WTC11 (cell line): ENCODE results near the gene VGF. TPM values are rescaled to one million over a fixed set of nuclear protein-coding genes. Genes with fewer than 3 reads are reported as not detected.

Experiments used
- ATAC-seq: fragments of 200-7000 bp; cut with Tn5 transposase; 2 replicates; pipeline ENCODE4 v1.10.0; 2021; ENCODE audit warnings: mild to moderate bottlenecking, moderate library complexity
- CTCF ChIA-PET: fragments of 300-600 bp; sonication (Branson Sonifier 250); formaldehyde crosslinking; loops from one replicate; lab custom pipeline; 2021; ENCODE audit warnings: antibody characterized with exemption; lab: Charles Lee
- POLR2A ChIA-PET: fragments of 350-600 bp; sonication (Branson Sonifier 250); formaldehyde crosslinking; loops from one replicate; lab custom pipeline; 2021; ENCODE audit warnings: antibody characterized with exemption; lab: Charles Lee
- DNase-seq: peaks from one replicate; pipeline ENCODE4 v3.0.0; 2021; ENCODE audit warnings: low spot score
- H3K27ac Mint-ChIP-seq: 2 replicates; pipeline ENCODE4 v1.8.0; 2021; ENCODE audit warnings: mixed read lengths
- H3K27me3 Mint-ChIP-seq: 2 replicates; pipeline ENCODE4 v1.8.0; 2021; ENCODE audit warnings: low read depth, mild to moderate bottlenecking, moderate library complexity, mixed read lengths
- H3K36me3 Mint-ChIP-seq: 2 replicates; pipeline ENCODE4 v1.8.0; 2021; ENCODE audit warnings: mixed read lengths
- H3K4me1 Mint-ChIP-seq: 2 replicates; pipeline ENCODE4 v1.8.0; 2022; ENCODE audit warnings: mixed read lengths
- H3K4me3 Mint-ChIP-seq: 2 replicates; pipeline ENCODE4 v1.8.0; 2021; ENCODE audit warnings: mild to moderate bottlenecking, moderate library complexity, mixed read lengths
- H3K9me3 Mint-ChIP-seq: 2 replicates; pipeline ENCODE4 v1.8.0; 2021; ENCODE audit warnings: mixed read lengths
- ATF2 ChIP-seq: sonication (generic); formaldehyde crosslinking; IDR thresholded peaks from 2 replicates; pipeline ENCODE4 v1.8.1; 2022; ENCODE audit warnings: low read depth, missing genetic modification reagents, borderline replicate concordance
- CBFB ChIP-seq: sonication (generic); formaldehyde crosslinking; IDR thresholded peaks from 2 replicates; pipeline ENCODE4 v1.8.1; 2022; ENCODE audit warnings: mild to moderate bottlenecking, low read depth, missing genetic modification reagents
- CREM ChIP-seq: sonication (generic); formaldehyde crosslinking; IDR thresholded peaks from 2 replicates; pipeline ENCODE4 v1.8.1; 2022; ENCODE audit warnings: mild to moderate bottlenecking, missing genetic modification reagents, moderate library complexity
- ELF4 ChIP-seq: sonication (generic); formaldehyde crosslinking; IDR thresholded peaks from 2 replicates; pipeline ENCODE4 v1.8.1; 2022; ENCODE audit warnings: low read depth, mild to moderate bottlenecking, moderate library complexity, missing genetic modification reagents
- GRHL2 ChIP-seq: fragments of 250-450 bp; sonication (Bioruptor Pico); IDR thresholded peaks from 2 replicates; pipeline ENCODE4 v1.8.0; 2022; ENCODE audit warnings: mild to moderate bottlenecking, moderate library complexity; ENCODE audit not compliant: insufficient replicate concordance, severe bottlenecking
- GTF2I ChIP-seq: fragments of 250-450 bp; sonication (Bioruptor Pico); conservative IDR thresholded peaks from 2 replicates; pipeline ENCODE4 v1.4.0; 2021; ENCODE audit warnings: mild to moderate bottlenecking
- HMGA2 ChIP-seq: fragments of 250-450 bp; sonication (Bioruptor Pico); IDR thresholded peaks from 2 replicates; pipeline ENCODE4 v1.4.0; 2021; ENCODE audit warnings: mild to moderate bottlenecking, moderate library complexity
- JUN ChIP-seq: sonication (generic); formaldehyde crosslinking; IDR thresholded peaks from 2 replicates; pipeline ENCODE4 v1.8.0; 2023; ENCODE audit warnings: mild to moderate bottlenecking, missing genetic modification reagents
- NR3C1 ChIP-seq: sonication (generic); formaldehyde crosslinking; conservative IDR thresholded peaks from 2 replicates; pipeline ENCODE4 v1.8.1; 2023; ENCODE audit warnings: low read depth, mild to moderate bottlenecking, missing genetic modification reagents
- SMAD3 ChIP-seq: sonication (generic); formaldehyde crosslinking; IDR thresholded peaks from 2 replicates; pipeline ENCODE4 v1.8.0; 2022; ENCODE audit warnings: missing genetic modification reagents, mild to moderate bottlenecking, borderline replicate concordance
- TEAD1 ChIP-seq: sonication (generic); formaldehyde crosslinking; IDR thresholded peaks from 2 replicates; pipeline ENCODE4 v1.8.0; 2022; ENCODE audit warnings: mild to moderate bottlenecking, missing genetic modification reagents
- TEAD4 ChIP-seq: sonication (generic); formaldehyde crosslinking; IDR thresholded peaks from 2 replicates; pipeline ENCODE4 v1.8.0; 2022; ENCODE audit warnings: mild to moderate bottlenecking, missing genetic modification reagents
- ZBTB21 ChIP-seq: sonication (generic); formaldehyde crosslinking; IDR thresholded peaks from 2 replicates; pipeline ENCODE4 v1.8.1; 2023; ENCODE audit warnings: mild to moderate bottlenecking, missing genetic modification reagents, borderline replicate concordance
- ZNF121 ChIP-seq: sonication (generic); formaldehyde crosslinking; IDR thresholded peaks from 2 replicates; pipeline ENCODE4 v1.8.0; 2023; ENCODE audit warnings: missing genetic modification reagents
- ZNF232 ChIP-seq: sonication (generic); formaldehyde crosslinking; IDR thresholded peaks from 2 replicates; pipeline ENCODE4 v1.8.0; 2022; ENCODE audit warnings: mild to moderate bottlenecking, missing genetic modification reagents
- ZNF396 ChIP-seq: fragments of 250-450 bp; sonication (Bioruptor Pico); IDR thresholded peaks from 2 replicates; pipeline ENCODE4 v1.8.0; 2021; ENCODE audit warnings: mild to moderate bottlenecking, moderate library complexity, borderline replicate concordance
- ZNF416 ChIP-seq: fragments of 250-450 bp; sonication (Bioruptor Pico); IDR thresholded peaks from 2 replicates; pipeline ENCODE4 v1.9.0; 2021; ENCODE audit warnings: mild to moderate bottlenecking, inconsistent platforms
- ZNF532 ChIP-seq: fragments of 250-450 bp; sonication (Bioruptor Pico); IDR thresholded peaks from 2 replicates; pipeline ENCODE4 v1.9.0; 2021; ENCODE audit warnings: mild to moderate bottlenecking, borderline replicate concordance
- total RNA-seq: library from RNA; stranded (reverse); gene quantifications from 3 replicates; pipeline ENCODE4 v1.2.3, GENCODE V29; 2021
- TF ChIP-seq, protein P1 (sequence below): sonication (generic); formaldehyde crosslinking; IDR thresholded peaks from 2 replicates; pipeline ENCODE4 v1.8.0; 2022; ENCODE audit warnings: mild to moderate bottlenecking, missing genetic modification reagents
- TF ChIP-seq, protein P2 (sequence below): sonication (generic); formaldehyde crosslinking; IDR thresholded peaks from 2 replicates; pipeline ENCODE4 v1.8.0; 2023; ENCODE audit warnings: missing genetic modification reagents

Gene VGF
- total RNA-seq, 1 experiment from 2014 or later = 5.2 TPM

DNA sequence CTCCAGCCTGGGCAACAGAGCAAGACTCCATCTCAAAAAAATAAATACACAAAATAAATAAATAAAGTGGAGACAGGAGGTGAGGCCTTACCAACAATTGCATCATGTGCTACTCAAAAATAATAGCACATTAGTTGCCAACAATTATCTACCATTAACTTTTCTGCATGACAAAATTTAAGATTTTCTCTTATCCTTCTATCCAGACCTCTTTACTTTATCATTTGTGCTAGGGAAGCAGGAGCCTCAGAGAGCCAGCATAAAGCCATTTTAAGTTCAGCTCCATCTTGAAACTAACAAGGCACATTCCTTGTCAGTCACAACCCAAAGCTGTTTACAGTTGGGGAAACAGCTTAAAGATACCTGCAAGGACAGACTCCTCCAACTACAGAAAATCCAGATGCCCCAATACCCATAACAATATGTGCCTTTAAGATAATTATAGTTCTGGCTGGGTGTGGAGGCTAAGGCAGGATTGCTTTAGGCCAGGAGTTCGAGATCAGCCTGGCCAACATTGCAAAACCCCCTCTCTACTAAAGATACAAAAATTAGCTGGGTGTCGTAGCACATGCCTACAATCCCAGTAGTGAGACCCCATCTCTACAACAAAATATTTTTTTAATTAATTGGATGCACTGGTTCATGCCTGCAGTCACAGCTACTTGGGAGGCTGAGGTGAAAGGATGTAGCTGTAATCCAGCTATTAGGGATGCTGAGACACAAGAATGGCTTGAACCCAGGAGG is 13.3 kb downstream of the VGF start:
- TF ChIP-seq GRHL2 (CRISPR knock-in tag) (no peak), SMAD3 (CRISPR knock-in tag) (no peak), ELF4 (no peak), NR3C1 (CRISPR knock-in tag) (no peak), CREM (CRISPR knock-in tag) (no peak), TEAD4 (no peak), ZNF121 (CRISPR knock-in tag) (no peak), TEAD1 (no peak), HMGA2 (CRISPR knock-in tag) (no peak), ZBTB21 (no peak), ZNF232 (CRISPR knock-in tag) (no peak), ZNF532 (CRISPR knock-in tag) (no peak), ZNF396 (CRISPR knock-in tag) (no peak), JUN (CRISPR knock-in tag) (no peak), ATF2 (CRISPR knock-in tag) (no peak), GTF2I (CRISPR knock-in tag) (no peak), ZNF416 (CRISPR knock-in tag) (no peak), CBFB (CRISPR knock-in tag) (no peak)
- TF ChIP-seq, protein P1, sequence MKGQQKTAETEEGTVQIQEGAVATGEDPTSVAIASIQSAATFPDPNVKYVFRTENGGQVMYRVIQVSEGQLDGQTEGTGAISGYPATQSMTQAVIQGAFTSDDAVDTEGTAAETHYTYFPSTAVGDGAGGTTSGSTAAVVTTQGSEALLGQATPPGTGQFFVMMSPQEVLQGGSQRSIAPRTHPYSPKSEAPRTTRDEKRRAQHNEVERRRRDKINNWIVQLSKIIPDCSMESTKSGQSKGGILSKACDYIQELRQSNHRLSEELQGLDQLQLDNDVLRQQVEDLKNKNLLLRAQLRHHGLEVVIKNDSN (CRISPR knock-in tag) = no peak
- TF ChIP-seq, protein P2, sequence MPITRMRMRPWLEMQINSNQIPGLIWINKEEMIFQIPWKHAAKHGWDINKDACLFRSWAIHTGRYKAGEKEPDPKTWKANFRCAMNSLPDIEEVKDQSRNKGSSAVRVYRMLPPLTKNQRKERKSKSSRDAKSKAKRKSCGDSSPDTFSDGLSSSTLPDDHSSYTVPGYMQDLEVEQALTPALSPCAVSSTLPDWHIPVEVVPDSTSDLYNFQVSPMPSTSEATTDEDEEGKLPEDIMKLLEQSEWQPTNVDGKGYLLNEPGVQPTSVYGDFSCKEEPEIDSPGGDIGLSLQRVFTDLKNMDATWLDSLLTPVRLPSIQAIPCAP (CRISPR knock-in tag) = no peak
- ATAC-seq (no peak), DNase-seq (no peak)
- Mint-ChIP-seq H3K27ac (no peak overlapping the region), H3K4me1 (peaks cover 22% of the 10 kb centered on the region), H3K9me3 (0 out of 2 replicates have a peak, but pooled peaks cover 3% of the 10 kb centered on the region), H3K36me3 (no peaks in the 10 kb centered on the region), H3K4me3 (no peak overlapping the region), H3K27me3 (peaks cover 18% of the 10 kb centered on the region)
- CTCF ChIA-PET = interaction anchor here (0.6 to 3.1 kb wide), 7 partner anchors 8 to 72 kb away, joined by 3 to 27 read pairs (median 5); no protein-coding TSS in a partner anchor
- POLR2A ChIA-PET = interaction anchor here (0.5 to 0.9 kb wide), 2 partner anchors 14 to 1140 kb away, joined by 4 to 7 read pairs; partner anchors contain the start of gene VGF
